ENCODE results near the gene MPND. TPM values are rescaled to one million over a fixed set of nuclear protein-coding genes. Genes with fewer than 3 reads are reported as not detected.
A peak's percentile ranks its signal among the peaks of the same experiment; 100 is the strongest.
"Not testable (repeated sequence)": the region's sequence is repeated elsewhere in the genome, so short reads cannot be mapped to it uniquely, and the experiment has no call there.

The MPND gene
- total and polyA plus RNA-seq, 7 experiments from 2014 or later: 4.0 to 24.4 (median 14.9) TPM

DNA sequence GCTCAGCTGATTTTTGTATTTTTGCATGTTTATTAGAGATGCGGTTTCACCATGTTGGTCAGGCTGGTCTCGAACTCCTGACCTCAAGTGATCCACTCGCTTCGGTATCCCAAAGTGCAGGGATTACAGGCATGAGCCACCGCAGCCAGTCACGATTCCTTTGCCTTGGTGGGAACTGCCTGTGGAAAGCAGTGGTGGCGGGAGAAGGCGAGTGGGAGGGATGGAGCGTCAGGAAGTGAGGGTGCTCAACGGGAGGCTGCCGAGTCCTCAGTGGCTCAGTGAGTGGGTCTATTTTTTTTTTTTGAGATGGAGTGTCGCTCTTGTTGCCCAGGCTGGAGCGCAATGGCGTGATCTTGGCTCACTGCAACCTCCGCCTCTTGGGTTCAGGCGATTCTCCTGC lies 5.9 kb downstream of the MPND start:
- H3K27ac Mint-ChIP-seq; H3K9me3 ChIP-seq (ENCODE audit: control insufficient read depth in 2 of 3, low read length in 3 of 3); H3K27me3 ChIP-seq (ENCODE audit: control insufficient read depth in 2 of 2, insufficient read depth in 2 of 2, low read length in 2 of 2); H3K9me3 Mint-ChIP-seq; H3K4me3 ChIP-seq (ENCODE audit: low read length); DNase-seq; ATAC-seq; H3K4me3 Mint-ChIP-seq; H3K4me1 ChIP-seq (ENCODE audit: control insufficient read depth in 2 of 2, insufficient read depth in 2 of 2, low read length in 2 of 2); H3K36me3 Mint-ChIP-seq; POLR2A ChIA-PET; H3K27ac ChIP-seq (ENCODE audit: low read depth, low read length); intact Hi-C loops (cut with micrococcal nuclease); H3K27me3 Mint-ChIP-seq: not testable (repeated sequence)
- H3K36me3 ChIP-seq (ENCODE audit: control insufficient read depth in 2 of 3, insufficient read depth in 3 of 3, low read length in 3 of 3): peaks cover 0 to 12% (median 0%) of the 10 kb centered on the region in 3 experiments
- CTCF ChIA-PET: interaction anchor here (0.7 to 1.7 kb wide), 2 partner anchors 82 to 124 kb away, joined by 3 to 8 read pairs; no protein-coding TSS in a partner anchor
- peaks cover 2 to 12% (median 8%) of the 10 kb centered on the region in 7 donors for H3K4me1 Mint-ChIP-seq

DNA sequence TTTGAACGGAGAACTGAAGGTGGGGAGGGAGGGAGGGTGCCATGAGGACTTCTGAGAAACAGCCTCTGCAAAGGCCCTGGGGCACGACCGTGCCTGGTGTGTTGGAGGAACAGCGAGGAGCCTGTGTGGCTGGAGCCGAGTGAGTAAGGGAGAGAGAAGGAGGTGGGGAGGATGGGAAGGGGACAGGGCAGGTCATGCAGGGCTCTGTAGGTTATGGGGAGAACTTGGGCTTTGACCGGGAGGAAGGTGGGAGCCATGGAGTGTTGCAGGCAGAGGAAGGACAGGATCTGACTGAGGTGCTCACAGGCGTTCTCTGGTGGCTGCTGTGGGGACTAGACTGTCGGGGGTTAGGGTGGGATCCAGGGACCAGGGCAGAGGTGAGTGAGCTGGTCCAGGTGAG lies 6.7 kb downstream of the MPND start:
- Mint-ChIP-seq H3K4me1 (peaks cover 0 to 10% (median 7%) of the 10 kb centered on the region in 7 donors), H3K4me3 (peak overlapping the region in 1 of 10 donors; percentile 16), H3K36me3 (peaks cover 0 to 6% (median 3%) of the 10 kb centered on the region in 5 donors), H3K27ac (peak overlapping the region in 1 of 9 donors; percentile 2), H3K9me3 (no peaks in the 10 kb centered on the region), H3K27me3 (no peaks in the 10 kb centered on the region)
- DNase-seq (no peak), ATAC-seq (no peak)
- H3K27me3 ChIP-seq (ENCODE audit: control insufficient read depth in 2 of 2, insufficient read depth in 2 of 2, low read length in 2 of 2): no peaks in the 10 kb centered on the region
- H3K27ac ChIP-seq (ENCODE audit: low read depth, low read length): no peak overlapping the region
- H3K4me1 ChIP-seq (ENCODE audit: control insufficient read depth in 2 of 2, insufficient read depth in 2 of 2, low read length in 2 of 2): no peaks in the 10 kb centered on the region
- peaks cover 0 to 14% (median 0%) of the 10 kb centered on the region in 3 experiments for H3K36me3 ChIP-seq (ENCODE audit: control insufficient read depth in 2 of 3, insufficient read depth in 3 of 3, low read length in 3 of 3)
- no peaks in the 10 kb centered on the region for H3K9me3 ChIP-seq (ENCODE audit: control insufficient read depth in 2 of 3, low read length in 3 of 3)
- H3K4me3 ChIP-seq (ENCODE audit: low read length): no peak overlapping the region
- POLR2A ChIA-PET: no interaction called here
- intact Hi-C loops (cut with micrococcal nuclease): no loop called here
- CTCF ChIA-PET: interaction anchor here (0.7 to 1.7 kb wide), 3 partner anchors 29 to 123 kb away, joined by 3 to 8 read pairs (median 3); no protein-coding TSS in a partner anchor

DNA sequence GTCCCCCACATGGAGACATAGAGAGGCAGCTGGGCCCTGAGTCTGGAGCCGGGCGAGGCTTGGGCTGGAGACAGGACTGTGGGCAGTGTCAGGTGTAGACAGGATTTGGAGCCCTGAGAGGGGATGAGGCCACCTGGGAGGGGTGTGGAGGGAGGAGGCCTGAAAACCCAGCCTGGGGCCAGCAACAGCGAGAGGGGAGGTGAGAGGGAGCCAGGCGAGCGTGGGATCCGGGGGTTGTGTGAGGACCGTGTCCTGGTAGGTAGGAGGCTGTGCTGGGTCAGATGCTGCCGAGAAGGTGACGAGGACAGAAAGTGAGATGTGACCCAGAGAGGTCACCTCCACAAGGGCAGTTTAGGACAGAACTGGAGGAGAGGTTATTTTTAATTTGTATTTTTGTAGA lies 7.4 kb downstream of the MPND start:
- POLR2A ChIA-PET: no interaction called here
- no peak overlapping the region for H3K4me3 Mint-ChIP-seq
- H3K27ac Mint-ChIP-seq: peak overlapping the region in 1 of 9 donors; percentile 2
- Histone ChIP-seq H3K36me3 (ENCODE audit: control insufficient read depth in 2 of 3, insufficient read depth in 3 of 3, low read length in 3 of 3) (peaks cover 0 to 12% (median 0%) of the 10 kb centered on the region in 3 experiments), H3K4me1 (ENCODE audit: control insufficient read depth in 2 of 2, insufficient read depth in 2 of 2, low read length in 2 of 2) (no peaks in the 10 kb centered on the region), H3K4me3 (ENCODE audit: low read length) (no peak overlapping the region), H3K27ac (ENCODE audit: low read depth, low read length) (no peak overlapping the region), H3K27me3 (ENCODE audit: control insufficient read depth in 2 of 2, insufficient read depth in 2 of 2, low read length in 2 of 2) (no peaks in the 10 kb centered on the region), H3K9me3 (ENCODE audit: control insufficient read depth in 2 of 3, low read length in 3 of 3) (no peaks in the 10 kb centered on the region)
- CTCF ChIA-PET: interaction anchor here (1.1 to 1.7 kb wide), 2 partner anchors 29 to 83 kb away, joined by 3 to 8 read pairs; no protein-coding TSS in a partner anchor
- no peak for ATAC-seq
- H3K36me3 Mint-ChIP-seq: peaks cover 0 to 6% (median 3%) of the 10 kb centered on the region in 5 donors
- DNase-seq: no peak
- intact Hi-C loops (cut with micrococcal nuclease): no loop called here
- H3K27me3 Mint-ChIP-seq: no peaks in the 10 kb centered on the region
- no peaks in the 10 kb centered on the region for H3K9me3 Mint-ChIP-seq
- H3K4me1 Mint-ChIP-seq: peaks cover 0 to 9% (median 3%) of the 10 kb centered on the region in 7 donors

DNA sequence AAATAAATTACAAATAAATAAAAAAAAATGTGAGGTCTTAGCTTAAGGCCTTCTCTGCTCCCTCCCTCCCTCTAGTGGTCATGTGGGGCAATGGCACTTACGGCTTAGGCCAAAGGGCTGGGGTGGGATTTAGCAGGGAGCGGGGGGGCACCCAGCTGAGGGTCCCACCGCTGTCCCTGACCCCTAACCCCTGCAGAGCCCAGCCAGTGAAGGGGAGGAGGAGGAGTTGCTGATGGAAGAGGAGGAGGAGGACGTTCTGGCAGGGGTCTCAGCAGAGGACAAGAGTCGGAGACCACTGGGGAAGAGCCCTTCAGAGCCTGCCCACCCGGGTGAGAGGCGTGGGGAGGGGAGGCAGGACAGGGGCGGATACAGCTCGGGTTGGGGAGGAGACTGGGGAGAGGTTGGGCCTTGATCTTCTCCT lies 9.3 kb downstream of the MPND start:
- peak in 7 of 9 donors; percentile 31 to 72 (median 60) for DNase-seq
- H3K4me1 Mint-ChIP-seq: peaks cover 0 to 9% (median 0%) of the 10 kb centered on the region in 7 donors
- H3K27ac ChIP-seq (ENCODE audit: low read depth, low read length): no peak overlapping the region
- peak; percentile 87 for ATAC-seq
- CTCF ChIA-PET: interaction anchor here (0.7 to 2.8 kb wide), 15 partner anchors 9 to 119 kb away, joined by 3 to 51 read pairs (median 6); partner anchors contain the start of genes HDGFL2, MPND and YJU2
- no peaks in the 10 kb centered on the region for H3K4me1 ChIP-seq (ENCODE audit: control insufficient read depth in 2 of 2, insufficient read depth in 2 of 2, low read length in 2 of 2)
- H3K27me3 Mint-ChIP-seq: no peaks in the 10 kb centered on the region
- H3K27me3 ChIP-seq (ENCODE audit: control insufficient read depth in 2 of 2, insufficient read depth in 2 of 2, low read length in 2 of 2): no peaks in the 10 kb centered on the region
- intact Hi-C loops (cut with micrococcal nuclease): loop anchor here (1.0 kb wide), 1 partner anchor 85 kb away; no protein-coding TSS in a partner anchor
- no peak overlapping the region for H3K4me3 Mint-ChIP-seq
- H3K4me3 ChIP-seq (ENCODE audit: low read length): no peak overlapping the region
- POLR2A ChIA-PET: interaction anchor here (0.7 to 2.3 kb wide), 4 partner anchors 9 to 90 kb away, joined by 3 to 14 read pairs (median 3); partner anchors contain the start of gene MPND
- no peaks in the 10 kb centered on the region for H3K9me3 Mint-ChIP-seq
- peaks cover 0 to 4% (median 0%) of the 10 kb centered on the region in 5 donors for H3K36me3 Mint-ChIP-seq
- peak overlapping the region in 3 of 9 donors; percentile 51 to 78 (median 76) for H3K27ac Mint-ChIP-seq
- no peaks in the 10 kb centered on the region for H3K9me3 ChIP-seq (ENCODE audit: control insufficient read depth in 2 of 3, low read length in 3 of 3)
- H3K36me3 ChIP-seq (ENCODE audit: control insufficient read depth in 2 of 3, insufficient read depth in 3 of 3, low read length in 3 of 3): peaks cover 0 to 8% (median 0%) of the 10 kb centered on the region in 3 experiments

DNA sequence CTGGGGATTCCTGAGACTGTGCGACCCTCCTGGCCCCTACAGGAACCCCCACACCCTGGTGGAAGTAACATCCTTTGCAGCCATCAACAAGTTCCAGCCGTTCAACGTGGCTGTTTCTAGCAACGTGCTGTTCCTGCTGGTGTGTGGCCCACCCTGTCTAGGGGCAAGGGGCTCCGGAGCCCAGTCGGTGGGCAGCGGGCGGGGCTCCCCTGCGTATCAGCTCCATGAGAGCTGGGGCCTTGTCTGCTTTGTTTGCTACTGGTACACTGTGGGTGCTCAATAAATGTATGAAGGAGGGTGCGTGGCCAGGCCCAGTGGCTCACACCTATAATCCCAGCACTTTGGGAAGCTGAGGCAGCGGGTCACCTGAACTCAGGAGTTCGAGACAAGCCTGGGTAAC lies 10.9 kb downstream of the MPND start:
- H3K9me3 ChIP-seq (ENCODE audit: control insufficient read depth in 2 of 3, low read length in 3 of 3): no peaks in the 10 kb centered on the region
- H3K4me3 ChIP-seq (ENCODE audit: low read length): no peak overlapping the region
- ChIA-PET POLR2A (no interaction called here), CTCF (interaction anchor here (0.7 to 1.7 kb wide), 5 partner anchors 34 to 99 kb away, joined by 3 to 6 read pairs (median 3); no protein-coding TSS in a partner anchor)
- Mint-ChIP-seq H3K27me3 (no peaks in the 10 kb centered on the region), H3K27ac (no peak overlapping the region), H3K4me3 (no peak overlapping the region), H3K36me3 (peaks cover 0 to 4% (median 0%) of the 10 kb centered on the region in 5 donors), H3K9me3 (no peaks in the 10 kb centered on the region), H3K4me1 (peaks cover 0 to 9% (median 0%) of the 10 kb centered on the region in 7 donors)
- DNase-seq (no peak), ATAC-seq (no peak)
- intact Hi-C loops (cut with micrococcal nuclease): no loop called here
- no peaks in the 10 kb centered on the region for H3K27me3 ChIP-seq (ENCODE audit: control insufficient read depth in 2 of 2, insufficient read depth in 2 of 2, low read length in 2 of 2)
- H3K36me3 ChIP-seq (ENCODE audit: control insufficient read depth in 2 of 3, insufficient read depth in 3 of 3, low read length in 3 of 3): peaks cover 0 to 19% (median 0%) of the 10 kb centered on the region in 3 experiments
- no peak overlapping the region for H3K27ac ChIP-seq (ENCODE audit: low read depth, low read length)
- H3K4me1 ChIP-seq (ENCODE audit: control insufficient read depth in 2 of 2, insufficient read depth in 2 of 2, low read length in 2 of 2): no peaks in the 10 kb centered on the region

DNA sequence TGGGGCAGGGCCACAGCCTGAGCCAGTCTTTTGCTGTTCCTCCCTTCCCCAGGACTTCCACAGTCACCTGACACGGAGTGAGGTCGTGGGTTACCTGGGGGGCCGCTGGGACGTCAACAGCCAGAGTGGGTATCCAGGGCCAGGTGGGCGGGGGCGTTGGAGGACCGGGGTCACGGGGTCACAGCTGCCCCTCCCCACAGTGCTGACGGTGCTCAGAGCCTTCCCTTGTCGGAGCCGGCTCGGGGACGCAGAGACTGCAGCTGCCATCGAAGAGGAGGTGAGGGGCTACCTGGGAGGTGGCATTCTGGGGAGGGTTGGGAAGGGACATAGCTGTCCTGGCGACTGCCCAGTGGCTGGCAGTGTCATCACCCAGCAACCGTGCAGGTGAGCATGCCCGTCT lies 11.5 kb downstream of the MPND start:
- ChIA-PET POLR2A (no interaction called here), CTCF (interaction anchor here (0.7 to 1.7 kb wide), 3 partner anchors 35 to 88 kb away, joined by 3 to 6 read pairs (median 3); no protein-coding TSS in a partner anchor)
- Mint-ChIP-seq H3K27me3 (no peaks in the 10 kb centered on the region), H3K4me1 (peaks cover 0 to 9% (median 0%) of the 10 kb centered on the region in 7 donors), H3K36me3 (peaks cover 0 to 5% (median 0%) of the 10 kb centered on the region in 5 donors), H3K27ac (no peak overlapping the region), H3K4me3 (no peak overlapping the region), H3K9me3 (no peaks in the 10 kb centered on the region)
- DNase-seq: no peak
- Histone ChIP-seq H3K4me3 (ENCODE audit: low read length) (no peak overlapping the region), H3K4me1 (ENCODE audit: control insufficient read depth in 2 of 2, insufficient read depth in 2 of 2, low read length in 2 of 2) (no peaks in the 10 kb centered on the region), H3K27ac (ENCODE audit: low read depth, low read length) (no peak overlapping the region), H3K27me3 (ENCODE audit: control insufficient read depth in 2 of 2, insufficient read depth in 2 of 2, low read length in 2 of 2) (no peaks in the 10 kb centered on the region), H3K9me3 (ENCODE audit: control insufficient read depth in 2 of 3, low read length in 3 of 3) (no peaks in the 10 kb centered on the region), H3K36me3 (ENCODE audit: control insufficient read depth in 2 of 3, insufficient read depth in 3 of 3, low read length in 3 of 3) (peaks cover 0 to 25% (median 0%) of the 10 kb centered on the region in 3 experiments)
- intact Hi-C loops (cut with micrococcal nuclease): no loop called here
- no peak for ATAC-seq

Measured in naive thymus-derived CD4-positive, alpha-beta T cell (primary cell).